ENCODE measurements around the gene BRD7.
"Not testable (repeated sequence)": the region's sequence is repeated elsewhere in the genome, so short reads cannot be mapped to it uniquely, and the experiment has no call there.

BRD7 gene

GRCh38 chr16:50354082-50354481 is 14.7 kb downstream of the BRD7 start:
- DNase-seq (ENCODE audit: low spot score) = no peak
- TF ChIP-seq, protein P1, sequence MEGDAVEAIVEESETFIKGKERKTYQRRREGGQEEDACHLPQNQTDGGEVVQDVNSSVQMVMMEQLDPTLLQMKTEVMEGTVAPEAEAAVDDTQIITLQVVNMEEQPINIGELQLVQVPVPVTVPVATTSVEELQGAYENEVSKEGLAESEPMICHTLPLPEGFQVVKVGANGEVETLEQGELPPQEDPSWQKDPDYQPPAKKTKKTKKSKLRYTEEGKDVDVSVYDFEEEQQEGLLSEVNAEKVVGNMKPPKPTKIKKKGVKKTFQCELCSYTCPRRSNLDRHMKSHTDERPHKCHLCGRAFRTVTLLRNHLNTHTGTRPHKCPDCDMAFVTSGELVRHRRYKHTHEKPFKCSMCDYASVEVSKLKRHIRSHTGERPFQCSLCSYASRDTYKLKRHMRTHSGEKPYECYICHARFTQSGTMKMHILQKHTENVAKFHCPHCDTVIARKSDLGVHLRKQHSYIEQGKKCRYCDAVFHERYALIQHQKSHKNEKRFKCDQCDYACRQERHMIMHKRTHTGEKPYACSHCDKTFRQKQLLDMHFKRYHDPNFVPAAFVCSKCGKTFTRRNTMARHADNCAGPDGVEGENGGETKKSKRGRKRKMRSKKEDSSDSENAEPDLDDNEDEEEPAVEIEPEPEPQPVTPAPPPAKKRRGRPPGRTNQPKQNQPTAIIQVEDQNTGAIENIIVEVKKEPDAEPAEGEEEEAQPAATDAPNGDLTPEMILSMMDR (IDR thresholded peaks at IDR 0.05; ENCODE audit: extremely low read depth, insufficient read depth, missing control alignments) = no peak
- in situ Hi-C loops (cut with MboI; ENCODE audit: low pct_unique_long_range_greater_than_20kb, low sequenced_read_pairs, unreplicated experiment) = loop anchor here (10.0 to 25.0 kb wide), 2 partner anchors 139 to 433 kb away; no protein-coding TSS in a partner anchor

GRCh38 chr16:50351952-50352351 is 16.8 kb downstream of the BRD7 start:
- TF ChIP-seq, protein P1 (IDR thresholded peaks at IDR 0.05; ENCODE audit: extremely low read depth, insufficient read depth, missing control alignments) = no peak
- in situ Hi-C loops (cut with MboI; ENCODE audit: low pct_unique_long_range_greater_than_20kb, low sequenced_read_pairs, unreplicated experiment) = loop anchor here (10.0 to 25.0 kb wide), 2 partner anchors 137 to 435 kb away; no protein-coding TSS in a partner anchor
- DNase-seq (ENCODE audit: low spot score) = no peak

- in situ Hi-C loops (cut with MboI; ENCODE audit: low pct_unique_long_range_greater_than_20kb, low sequenced_read_pairs, unreplicated experiment) = loop anchor here (10.0 to 25.0 kb wide), 2 partner anchors 136 to 436 kb away; no protein-coding TSS in a partner anchor
- DNase-seq (ENCODE audit: low spot score) = no peak
- TF ChIP-seq, protein P1 (IDR thresholded peaks at IDR 0.05; ENCODE audit: extremely low read depth, insufficient read depth, missing control alignments) = no peak
These were observed 17.7 kb downstream of the BRD7 start for GRCh38 chr16:50351116-50351515.

GRCh38 chr16:50345210-50345609 is 23.6 kb downstream of the BRD7 start:
- in situ Hi-C loops (cut with MboI; ENCODE audit: low pct_unique_long_range_greater_than_20kb, low sequenced_read_pairs, unreplicated experiment); DNase-seq (ENCODE audit: low spot score): not testable (repeated sequence)

DNA sequence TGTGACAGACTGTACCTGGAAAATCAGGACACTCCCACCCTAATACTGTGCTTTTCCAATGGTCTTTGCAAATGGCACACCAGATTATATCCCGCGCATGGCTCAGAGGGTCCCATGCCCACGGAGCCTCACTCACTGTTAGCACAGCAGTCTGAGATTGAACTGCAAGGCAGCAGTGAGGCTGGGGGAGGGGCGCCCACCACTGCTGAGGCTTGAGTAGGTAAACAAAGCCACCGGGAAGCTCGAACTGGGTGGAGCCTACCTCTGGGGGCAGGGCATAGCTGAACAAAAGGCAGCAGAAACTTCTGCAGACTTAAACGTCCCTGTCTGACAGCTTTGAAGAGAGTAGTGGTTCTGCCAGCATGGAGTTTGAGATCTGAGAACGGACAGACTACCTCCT is 25.2 kb downstream of the BRD7 start:
- in situ Hi-C loops (cut with MboI; ENCODE audit: low pct_unique_long_range_greater_than_20kb, low sequenced_read_pairs, unreplicated experiment); DNase-seq (ENCODE audit: low spot score): not testable (repeated sequence)

- no peak for DNase-seq (ENCODE audit: low spot score)
- in situ Hi-C loops (cut with MboI; ENCODE audit: low pct_unique_long_range_greater_than_20kb, low sequenced_read_pairs, unreplicated experiment) = no loop called here
- TF ChIP-seq, protein P1 (IDR thresholded peaks at IDR 0.05; ENCODE audit: extremely low read depth, insufficient read depth, missing control alignments) = no peak
These were observed 28.2 kb downstream of the BRD7 start for GRCh38 chr16:50340578-50340977.

GRCh38 chr16:50338371-50339231 is 30.2 kb downstream of the BRD7 start:
- TF ChIP-seq, protein P1 (IDR thresholded peaks at IDR 0.05; ENCODE audit: extremely low read depth, insufficient read depth, missing control alignments) = no peak
- in situ Hi-C loops (cut with MboI; ENCODE audit: low pct_unique_long_range_greater_than_20kb, low sequenced_read_pairs, unreplicated experiment) = no loop called here
- DNase-seq (ENCODE audit: low spot score) = no peak
